Left lung (tissue), 10 donors: ENCODE results near the gene CLRN1. TPM values are rescaled to one million over a fixed set of nuclear protein-coding genes. Genes with fewer than 3 reads are reported as not detected.

ENCODE experiments used
- ATAC-seq: fragments of 200-7000 bp; cut with Tn5 transposase; one replicate; pipeline ENCODE4 v1.9.1; 2020; ENCODE audit warnings: moderate library complexity
- DNase-seq, 4 donors: peaks; one replicate each; pipeline ENCODE4 v3.0.0-alpha.2; 2013 to 2020
- H3K27ac ChIP-seq, 2 donors: fragments of 200-600 bp; sonication (generic) in 1 of 2; one replicate each; pipeline versions ENCODE4 v1.5.0 to v1.8.0; 2020 to 2021
- H3K27me3 ChIP-seq, 2 donors: fragments of 200-600 bp; sonication (generic) in 1 of 2; one replicate each; pipeline versions ENCODE4 v1.5.0 to v1.8.0; 2020 to 2021
- H3K36me3 ChIP-seq, 2 donors: fragments of 200-600 bp; sonication (generic) in 1 of 2; one replicate each; pipeline versions ENCODE4 v1.5.0 to v1.8.0; 2020 to 2021
- H3K4me1 ChIP-seq, 2 donors: fragments of 200-600 bp; one replicate each; pipeline ENCODE4 v1.8.0; 2021
- H3K4me3 ChIP-seq, 2 donors: fragments of 200-600 bp; sonication (generic) in 1 of 2; one replicate each; pipeline versions ENCODE4 v1.5.0 to v1.8.0; 2020 to 2021; ENCODE audit warnings: mild to moderate bottlenecking in 1 of 2
- H3K9me3 ChIP-seq, 2 donors: fragments of 200-600 bp; sonication (generic) in 1 of 2; one replicate each; pipeline versions ENCODE4 v1.5.0 to v1.8.0; 2020 to 2021
- intact Hi-C, 2 donors: fragments of 100-400 bp; cut with DNase I; formaldehyde crosslinking; loops; one replicate each; pipeline versions ENCODE4 v1.11.2 to v1.14.2; 2022
- polyA plus RNA-seq, 6 donors: library from polyadenylated mRNA; unstranded; fragments of 120-200 nt; gene quantifications; one replicate each; pipeline ENCODE4 v1.2.1, GENCODE V29; 2013; ENCODE audit not compliant: insufficient read length in 6 of 6
- total RNA-seq, 2 donors: library from RNA; stranded (reverse); fragmentation: NEBNext Ultra II Directional; extraction: Animal tissue kit (Norgen Biotek cat#: 25700); gene quantifications; one replicate each; pipeline ENCODE4 v1.2.1, GENCODE V29; 2021
- TF ChIP-seq, protein P1 (sequence below), 2 donors: fragments of 200-600 bp; sonication (generic) in 1 of 2; IDR thresholded peaks; one replicate each; pipeline versions ENCODE4 v1.5.0 to v1.8.0; 2021; ENCODE audit warnings: antibody characterized with exemption in 2 of 2
- donor health status: DM: no; HTN: yes; CAD: no.
- donor health status: DM: no; HTN: no; CAD: no.

Gene CLRN1
- total and polyA plus RNA-seq, 8 donors, result 0.15 TPM; not detected in 7

DNA sequence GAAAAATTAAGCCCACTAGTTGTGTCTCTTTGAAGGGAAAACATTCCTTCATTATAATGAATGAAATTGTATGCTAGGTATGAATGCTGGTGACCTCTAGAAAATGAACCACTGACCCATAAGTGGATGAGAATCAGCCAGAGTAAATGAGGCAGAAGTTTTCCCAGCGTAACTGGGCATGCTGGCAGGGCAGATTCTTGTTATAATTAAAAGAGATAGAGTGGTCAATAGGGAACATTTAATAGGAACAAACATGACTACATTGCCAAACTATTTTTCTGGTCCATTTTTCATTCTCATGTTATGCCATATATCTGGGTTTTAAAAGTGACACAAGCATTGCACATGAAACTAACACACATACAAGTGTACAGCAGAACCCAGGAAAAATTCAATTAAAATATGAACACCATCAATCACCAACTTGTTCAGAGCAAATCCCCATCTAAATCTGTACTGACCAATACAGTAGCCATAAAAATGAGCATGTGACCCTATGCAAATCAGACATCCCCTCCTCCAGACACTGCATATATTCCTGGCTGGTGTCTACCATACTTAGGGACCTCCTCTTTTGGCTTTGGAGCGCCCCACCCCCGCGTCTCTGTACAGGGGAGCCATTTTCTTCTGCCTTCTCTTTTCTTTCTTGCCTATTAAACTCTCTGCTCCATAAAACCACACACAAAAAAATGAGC, 4.0 kb downstream of the CLRN1 start:
- Histone ChIP-seq H3K9me3 (no peaks in the 10 kb centered on the region), H3K36me3 (no peaks in the 10 kb centered on the region), H3K27me3 (no peaks in the 10 kb centered on the region), H3K4me3 (no peak overlapping the region), H3K27ac (no peak overlapping the region), H3K4me1 (no peaks in the 10 kb centered on the region)
- DNase-seq (no peak), ATAC-seq (no peak)
- intact Hi-C loops, result no loop called here
- TF ChIP-seq, protein P1, sequence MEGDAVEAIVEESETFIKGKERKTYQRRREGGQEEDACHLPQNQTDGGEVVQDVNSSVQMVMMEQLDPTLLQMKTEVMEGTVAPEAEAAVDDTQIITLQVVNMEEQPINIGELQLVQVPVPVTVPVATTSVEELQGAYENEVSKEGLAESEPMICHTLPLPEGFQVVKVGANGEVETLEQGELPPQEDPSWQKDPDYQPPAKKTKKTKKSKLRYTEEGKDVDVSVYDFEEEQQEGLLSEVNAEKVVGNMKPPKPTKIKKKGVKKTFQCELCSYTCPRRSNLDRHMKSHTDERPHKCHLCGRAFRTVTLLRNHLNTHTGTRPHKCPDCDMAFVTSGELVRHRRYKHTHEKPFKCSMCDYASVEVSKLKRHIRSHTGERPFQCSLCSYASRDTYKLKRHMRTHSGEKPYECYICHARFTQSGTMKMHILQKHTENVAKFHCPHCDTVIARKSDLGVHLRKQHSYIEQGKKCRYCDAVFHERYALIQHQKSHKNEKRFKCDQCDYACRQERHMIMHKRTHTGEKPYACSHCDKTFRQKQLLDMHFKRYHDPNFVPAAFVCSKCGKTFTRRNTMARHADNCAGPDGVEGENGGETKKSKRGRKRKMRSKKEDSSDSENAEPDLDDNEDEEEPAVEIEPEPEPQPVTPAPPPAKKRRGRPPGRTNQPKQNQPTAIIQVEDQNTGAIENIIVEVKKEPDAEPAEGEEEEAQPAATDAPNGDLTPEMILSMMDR (IDR thresholded peaks at IDR 0.05), result no peak

DNA sequence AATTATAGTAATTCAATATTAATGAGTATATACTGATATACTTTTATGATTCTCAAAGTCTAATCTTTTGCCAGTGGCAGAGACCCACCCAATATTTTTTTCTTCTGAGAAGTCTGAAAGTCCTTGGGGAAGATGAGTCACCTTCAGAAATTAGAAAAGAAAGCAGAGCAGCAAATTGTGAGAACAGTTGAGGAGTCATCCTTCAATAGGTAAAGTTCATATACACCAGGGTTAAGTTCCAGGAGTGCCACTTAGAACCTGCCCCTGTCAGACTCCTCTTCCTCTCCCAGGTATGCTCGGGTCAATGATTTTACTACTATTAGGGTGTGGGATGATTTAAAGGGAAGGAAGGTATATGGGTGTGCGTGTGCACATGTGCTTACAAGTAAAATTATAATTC, 7.1 kb downstream of the CLRN1 start:
- intact Hi-C loops, result no loop called here
- TF ChIP-seq, protein P1 (IDR thresholded peaks at IDR 0.05), result no peak

GRCh38 chr3:150961949-150962348, 10.6 kb downstream of the CLRN1 start:
- TF ChIP-seq, protein P1 (IDR thresholded peaks at IDR 0.05), result no peak
- ATAC-seq, result no peak
- no peak for DNase-seq
- Histone ChIP-seq H3K4me3 (no peak overlapping the region), H3K27ac (no peak overlapping the region), H3K27me3 (no peaks in the 10 kb centered on the region), H3K4me1 (no peaks in the 10 kb centered on the region), H3K36me3 (no peaks in the 10 kb centered on the region), H3K9me3 (no peaks in the 10 kb centered on the region)
- intact Hi-C loops, result no loop called here

More for the DNA sequence above, 7.1 kb downstream of the CLRN1 start:
- no peaks in the 10 kb centered on the region for H3K36me3 ChIP-seq
- no peaks in the 10 kb centered on the region for H3K9me3 ChIP-seq
- H3K4me3 ChIP-seq, result no peak overlapping the region
- no peak for ATAC-seq
- DNase-seq, result no peak
- H3K27ac ChIP-seq, result no peak overlapping the region
- H3K27me3 ChIP-seq, result no peaks in the 10 kb centered on the region
- no peaks in the 10 kb centered on the region for H3K4me1 ChIP-seq

DNA sequence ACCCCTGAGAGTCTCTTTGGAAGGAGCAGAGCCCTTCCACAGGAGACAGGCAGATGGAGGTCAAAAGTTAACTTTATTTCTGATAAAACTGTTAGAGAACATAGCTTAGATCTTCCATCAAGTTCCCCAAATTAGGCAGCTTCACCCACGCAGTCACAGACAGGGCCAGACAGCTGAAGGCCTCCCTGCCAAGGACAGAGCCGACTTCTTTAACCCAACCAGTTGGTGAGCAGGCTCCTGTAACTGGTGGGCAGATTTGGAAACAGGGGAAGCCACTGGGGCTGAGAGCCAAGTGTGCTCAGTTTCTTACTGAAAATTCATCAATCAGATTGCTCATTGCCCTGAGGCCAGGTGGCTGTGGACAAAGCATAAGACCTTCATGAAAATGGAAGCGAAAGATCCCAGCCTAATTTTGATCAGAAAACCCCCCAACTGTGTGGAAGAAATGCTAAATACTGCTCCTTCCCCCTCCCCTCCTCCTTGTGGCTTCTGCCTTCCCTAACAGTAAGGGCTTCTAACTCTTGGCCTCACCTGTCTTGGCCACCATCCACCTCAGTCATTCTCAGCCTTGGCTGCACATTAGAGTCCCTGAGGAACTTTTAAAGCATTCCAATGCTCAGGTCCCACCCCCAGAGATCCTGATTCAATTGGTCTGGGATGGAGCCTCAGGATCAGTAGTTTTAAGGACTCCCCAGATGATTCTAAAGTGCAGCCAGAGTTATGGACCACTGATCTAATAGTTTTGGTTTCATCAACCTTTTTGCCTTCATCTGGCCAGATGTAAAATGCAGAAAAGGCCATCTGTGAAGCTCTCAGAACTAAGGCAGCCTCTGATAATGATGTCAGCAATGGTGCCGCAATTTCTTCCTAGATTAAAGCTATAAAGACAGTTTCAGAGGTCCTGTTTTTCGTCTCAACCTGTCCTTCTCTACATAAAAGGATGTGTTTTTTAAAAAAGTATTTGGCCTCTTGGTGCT, 11.5 kb downstream of the CLRN1 start:
- intact Hi-C loops, result no loop called here
- H3K27ac ChIP-seq, result no peak overlapping the region
- H3K4me1 ChIP-seq, result no peaks in the 10 kb centered on the region
- DNase-seq (no peak), ATAC-seq (no peak)
- H3K4me3 ChIP-seq, result no peak overlapping the region
- no peaks in the 10 kb centered on the region for H3K9me3 ChIP-seq
- no peaks in the 10 kb centered on the region for H3K36me3 ChIP-seq
- no peaks in the 10 kb centered on the region for H3K27me3 ChIP-seq
- TF ChIP-seq, protein P1 (IDR thresholded peaks at IDR 0.05), result no peak

DNA sequence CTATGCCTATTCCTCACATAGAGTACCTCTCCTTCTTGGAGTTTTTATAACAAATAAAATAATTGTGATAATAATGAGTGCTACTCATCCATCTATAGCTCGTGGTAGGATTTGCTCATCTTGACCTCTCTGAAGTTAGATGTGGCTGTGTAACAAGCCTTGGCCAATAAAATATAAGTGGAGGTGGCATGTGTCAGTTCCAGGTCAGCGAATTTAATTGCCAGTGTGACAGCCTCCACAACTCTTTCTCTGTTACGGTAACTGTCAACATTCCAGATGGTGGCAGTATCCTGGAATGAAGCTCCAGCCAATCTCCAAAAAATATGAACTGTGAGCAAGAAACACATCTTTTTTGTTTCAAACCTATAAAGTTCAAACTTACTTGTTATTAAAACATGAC, 13.8 kb downstream of the CLRN1 start:
- H3K27me3 ChIP-seq, result no peaks in the 10 kb centered on the region
- no peaks in the 10 kb centered on the region for H3K4me1 ChIP-seq
- no peak for DNase-seq
- no peaks in the 10 kb centered on the region for H3K9me3 ChIP-seq
- no peak overlapping the region for H3K27ac ChIP-seq
- no peaks in the 10 kb centered on the region for H3K36me3 ChIP-seq
- TF ChIP-seq, protein P1 (IDR thresholded peaks at IDR 0.05), result no peak
- intact Hi-C loops, result no loop called here
- no peak overlapping the region for H3K4me3 ChIP-seq
- no peak for ATAC-seq
